Right atrium auricular region (tissue), 2 donors: ENCODE results near the gene TENM4. TPM values are rescaled to one million over a fixed set of nuclear protein-coding genes. Genes with fewer than 3 reads are reported as not detected.

Experiments
- DNase-seq: peaks from one replicate; pipeline ENCODE4 v3.0.0-alpha.2; 2019; ENCODE audit warnings: low spot score
- H3K27ac ChIP-seq, 2 donors: fragments of 200-600 bp; sonication (generic); 1 replicate in 1 of 2; 2 replicates in 1 of 2; pipeline ENCODE4 v1.5.1; 2016 to 2019
- H3K27me3 ChIP-seq, 2 donors: fragments of 200-600 bp; sonication (generic); one replicate each; pipeline versions ENCODE4 v1.5.1 to v1.6.0; 2017 to 2019
- H3K36me3 ChIP-seq: fragments of 200-600 bp; sonication (generic); one replicate; pipeline ENCODE4 v1.5.1; 2016
- H3K4me1 ChIP-seq, 2 donors: fragments of 200-600 bp; sonication (generic); one replicate each; pipeline versions ENCODE4 v1.5.1 to v1.6.0; 2017 to 2019
- H3K4me3 ChIP-seq, 2 donors: fragments of 200-600 bp; sonication (generic); 1 replicate in 1 of 2; 2 replicates in 1 of 2; pipeline ENCODE4 v1.5.1; 2017 to 2019; ENCODE audit warnings: mild to moderate bottlenecking in 1 of 2, moderate library complexity in 1 of 2
- H3K9me3 ChIP-seq, 2 donors: fragments of 200-600 bp; sonication (generic); one replicate each; pipeline ENCODE4 v1.5.1; 2019
- CTCF ChIP-seq, 2 donors: fragments of 200-600 bp; sonication (generic); IDR thresholded peaks; one replicate each; pipeline ENCODE4 v1.5.1; 2019; ENCODE audit warnings: antibody characterized with exemption in 2 of 2
- total RNA-seq, 2 donors: library from RNA; depleted of rRNA; stranded (reverse); fragments of >200 nt; gene quantifications; one replicate each; pipeline ENCODE4 v1.1.0, GENCODE V29; 2016

TENM4 gene
- total RNA-seq, 2 donors from 2014 or later: 0.30 to 0.98 TPM

GRCh38 chr11:78789375-78789774 is 651.5 kb downstream of the TENM4 start:
- H3K36me3 ChIP-seq: no peaks in the 10 kb centered on the region
- TF ChIP-seq CTCF (IDR thresholded peaks at IDR 0.05): no peak
- H3K4me1 ChIP-seq: no peaks in the 10 kb centered on the region
- H3K4me3 ChIP-seq: no peak overlapping the region
- no peaks in the 10 kb centered on the region for H3K27me3 ChIP-seq
- H3K9me3 ChIP-seq: no peaks in the 10 kb centered on the region
- DNase-seq: no peak
- no peak overlapping the region for H3K27ac ChIP-seq

DNA sequence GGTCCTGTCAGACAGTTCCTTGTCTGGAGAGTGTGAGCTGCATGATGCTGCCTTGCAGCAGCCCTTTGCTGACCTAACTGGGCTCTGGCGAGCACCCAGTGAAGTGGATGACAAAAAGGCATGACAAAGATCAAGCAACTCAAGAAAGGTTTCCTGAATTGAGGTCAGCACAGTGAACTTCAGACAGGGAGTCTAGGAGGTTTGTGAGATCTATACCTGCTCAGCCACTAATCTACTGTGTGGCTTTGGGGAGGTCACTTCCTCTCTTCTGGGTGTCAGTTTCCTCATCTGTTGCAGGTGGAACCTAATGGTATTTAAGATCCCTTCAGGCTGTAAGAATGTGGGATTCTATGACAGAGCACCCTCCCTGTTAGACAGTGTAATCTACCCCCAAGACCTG is 652.3 kb downstream of the TENM4 start:
- no peak for DNase-seq

DNA sequence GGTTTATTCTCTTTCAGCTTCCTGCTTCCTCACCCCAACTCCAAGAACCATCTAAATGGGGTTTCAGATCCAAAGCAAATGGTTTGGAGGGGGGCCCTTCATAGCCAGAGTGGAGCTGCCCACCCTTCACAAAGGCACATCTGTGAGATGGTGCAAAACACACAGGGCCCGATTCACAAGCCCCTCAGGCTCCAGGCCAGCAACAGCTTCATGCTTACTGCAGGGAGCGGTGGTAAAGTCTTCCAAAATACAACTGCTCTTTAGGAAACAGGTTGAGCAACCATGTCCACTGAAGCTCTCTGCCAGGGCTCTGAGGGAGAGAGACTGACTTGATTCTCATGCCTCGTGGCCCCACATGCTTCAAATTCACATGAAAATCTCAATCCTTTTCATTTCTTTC is 653.1 kb downstream of the TENM4 start:
- no peaks in the 10 kb centered on the region for H3K9me3 ChIP-seq
- H3K27me3 ChIP-seq: no peaks in the 10 kb centered on the region
- no peaks in the 10 kb centered on the region for H3K4me1 ChIP-seq
- H3K27ac ChIP-seq: no peak overlapping the region
- TF ChIP-seq CTCF (IDR thresholded peaks at IDR 0.05): no peak
- H3K4me3 ChIP-seq: no peak overlapping the region
- DNase-seq: no peak
- no peaks in the 10 kb centered on the region for H3K36me3 ChIP-seq

More for the DNA sequence above, 652.3 kb downstream of the TENM4 start:
- no peak overlapping the region for H3K27ac ChIP-seq
- no peak overlapping the region for H3K4me3 ChIP-seq
- no peaks in the 10 kb centered on the region for H3K36me3 ChIP-seq
- no peaks in the 10 kb centered on the region for H3K27me3 ChIP-seq
- H3K4me1 ChIP-seq: no peaks in the 10 kb centered on the region
- TF ChIP-seq CTCF (IDR thresholded peaks at IDR 0.05): no peak
- no peaks in the 10 kb centered on the region for H3K9me3 ChIP-seq

DNA sequence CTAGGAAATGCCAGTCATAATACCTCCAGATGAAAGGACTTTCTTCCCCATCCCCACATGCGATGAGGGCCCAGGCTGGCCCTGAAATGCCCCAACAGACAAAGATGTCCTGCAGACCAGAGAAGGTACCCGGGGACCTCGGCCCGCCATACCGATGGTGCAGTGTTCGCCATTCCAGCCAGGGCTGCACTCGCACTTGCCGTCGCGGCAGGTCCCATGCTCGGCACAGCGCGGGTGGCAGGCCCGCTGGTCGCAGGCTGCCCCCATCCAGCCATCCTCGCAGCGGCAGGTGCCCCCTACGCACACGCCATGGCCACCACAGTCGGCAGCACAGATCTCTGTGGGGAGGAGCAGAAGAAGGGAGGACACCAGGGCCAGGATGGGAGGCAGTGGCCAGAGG is 654.1 kb downstream of the TENM4 start:
- Histone ChIP-seq H3K27me3 (no peaks in the 10 kb centered on the region), H3K36me3 (no peaks in the 10 kb centered on the region), H3K27ac (no peak overlapping the region), H3K4me3 (no peak overlapping the region), H3K4me1 (no peaks in the 10 kb centered on the region), H3K9me3 (no peaks in the 10 kb centered on the region)
- DNase-seq: no peak
- TF ChIP-seq CTCF (IDR thresholded peaks at IDR 0.05): no peak

DNA sequence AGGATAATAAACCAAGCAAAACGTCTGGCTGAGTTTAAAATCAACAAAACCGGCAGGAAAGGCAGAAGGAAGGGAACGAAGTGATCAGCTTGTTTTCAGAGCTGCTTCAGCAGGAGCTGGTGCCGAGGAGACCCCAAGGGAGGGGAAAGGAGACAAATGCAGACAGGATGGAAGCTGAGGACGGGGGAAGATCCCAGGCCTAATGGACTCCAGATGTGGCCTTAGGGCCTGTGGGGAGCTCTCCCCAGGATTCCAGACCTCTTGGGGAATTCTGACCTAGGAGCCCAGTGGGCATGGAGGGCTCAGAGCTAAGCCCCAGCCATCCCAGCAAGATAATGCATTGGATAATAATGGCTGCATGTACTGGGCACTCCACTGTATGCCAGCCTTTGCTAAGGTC is 654.7 kb downstream of the TENM4 start:
- Histone ChIP-seq H3K36me3 (no peaks in the 10 kb centered on the region), H3K4me1 (no peaks in the 10 kb centered on the region), H3K27ac (no peak overlapping the region), H3K4me3 (no peak overlapping the region), H3K9me3 (no peaks in the 10 kb centered on the region), H3K27me3 (no peaks in the 10 kb centered on the region)
- no peak for TF ChIP-seq CTCF (IDR thresholded peaks at IDR 0.05)
- DNase-seq: no peak

DNA sequence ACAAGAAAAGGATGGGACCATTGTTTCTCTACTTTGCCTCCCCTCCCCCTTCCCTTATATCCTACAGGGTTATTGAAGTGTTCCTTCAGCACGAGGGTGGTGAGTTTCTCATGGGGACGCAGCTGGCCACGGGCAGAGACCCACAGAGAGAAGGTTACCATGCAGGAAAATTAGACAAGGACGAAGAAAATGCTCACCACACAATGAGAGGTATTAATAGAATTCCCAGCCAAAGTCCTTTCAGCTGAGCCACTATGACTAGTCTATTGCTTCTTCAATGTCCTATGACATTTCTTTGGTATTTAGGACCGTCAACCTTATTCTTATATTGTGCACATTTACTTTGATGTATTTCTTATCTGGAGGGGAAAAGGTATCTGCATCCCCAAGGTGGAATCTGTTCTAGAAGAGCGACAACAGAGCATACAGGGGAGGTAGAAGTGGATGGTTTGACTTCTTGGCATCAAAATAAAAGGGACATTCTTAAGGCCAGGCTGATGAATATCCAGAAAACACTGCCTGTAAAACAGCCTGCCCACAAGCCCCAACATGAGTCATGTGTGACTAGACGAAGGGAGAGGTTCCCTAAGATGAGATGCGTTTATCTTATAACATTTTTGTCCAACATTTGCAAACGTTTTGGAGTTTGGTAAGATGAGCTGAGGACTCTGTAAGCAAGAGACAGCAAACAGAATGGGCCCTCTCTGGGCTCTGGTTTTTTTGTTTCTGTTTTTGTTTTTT is 656.3 kb downstream of the TENM4 start:
- TF ChIP-seq CTCF (IDR thresholded peaks at IDR 0.05): no peak
- H3K27ac ChIP-seq: no peak overlapping the region

More for the DNA sequence above, 656.3 kb downstream of the TENM4 start:
- Histone ChIP-seq H3K4me3 (no peak overlapping the region), H3K27me3 (no peaks in the 10 kb centered on the region), H3K36me3 (no peaks in the 10 kb centered on the region), H3K9me3 (no peaks in the 10 kb centered on the region), H3K4me1 (no peaks in the 10 kb centered on the region)
- no peak for DNase-seq
